GM12873 (cell line): ENCODE results near the gene PTTG1.

ENCODE experiments used
- CTCF ChIP-seq: IDR thresholded peaks from 2 replicates; pipeline ENCODE4 v1.5.1; 2012; ENCODE audit warnings: low read depth, mild to moderate bottlenecking, moderate library complexity, low read length, control low read depth; ENCODE audit not compliant: insufficient read depth; ENCODE audit errors: missing control alignments

Gene PTTG1

GRCh38 chr5:160456480-160457177, 35.0 kb downstream of the PTTG1 start:
- no peak for TF ChIP-seq CTCF

- no peak for TF ChIP-seq CTCF
Observed at GRCh38 chr5:160457252-160457651, 35.6 kb downstream of the PTTG1 start.

- no peak for TF ChIP-seq CTCF
Observed at GRCh38 chr5:160458806-160459800, 37.4 kb downstream of the PTTG1 start.

- TF ChIP-seq CTCF: no peak
Observed at GRCh38 chr5:160460377-160461049, 38.9 kb downstream of the PTTG1 start.

GRCh38 chr5:160461378-160461777, 39.7 kb downstream of the PTTG1 start:
- no peak for TF ChIP-seq CTCF

- TF ChIP-seq CTCF: no peak
Observed at GRCh38 chr5:160462167-160462566, 40.5 kb downstream of the PTTG1 start.

GRCh38 chr5:160463227-160463626, 41.6 kb downstream of the PTTG1 start:
- TF ChIP-seq CTCF: no peak
